Liver (tissue), 9 donors: Measurements from ENCODE around the gene CHRD. TPM values are rescaled to one million over a fixed set of nuclear protein-coding genes. Genes with fewer than 3 reads are reported as not detected.

Experiments used
- DNase-seq: peaks from one replicate; pipeline ENCODE4 v3.0.0-alpha.2; 2017; ENCODE audit warnings: low spot score
- H3K27ac ChIP-seq, 2 donors: one replicate each; pipeline ENCODE4 v1.7.0; 2013; ENCODE audit warnings: inconsistent platforms in 2 of 2, low read length in 2 of 2, control low read depth in 1 of 2, low read depth in 1 of 2, mild to moderate bottlenecking in 1 of 2
- H3K27me3 ChIP-seq, 4 donors: one replicate each; pipeline versions ENCODE4 v1.6.1 to v1.7.0; 2013; ENCODE audit warnings: low read length in 3 of 4, inconsistent platforms in 1 of 4, mild to moderate bottlenecking in 1 of 4, moderate library complexity in 1 of 4; ENCODE audit not compliant: control insufficient read depth in 4 of 4, insufficient read depth in 4 of 4
- H3K36me3 ChIP-seq, 4 donors: one replicate each; pipeline versions ENCODE4 v1.6.1 to v1.7.0; 2013; ENCODE audit warnings: low read length in 3 of 4, mild to moderate bottlenecking in 3 of 4, low read depth in 1 of 4, moderate library complexity in 1 of 4; ENCODE audit not compliant: control insufficient read depth in 4 of 4, insufficient read depth in 3 of 4
- H3K4me1 ChIP-seq, 4 donors: one replicate each; pipeline versions ENCODE4 v1.6.1 to v1.7.0; 2013; ENCODE audit warnings: low read length in 3 of 4, mild to moderate bottlenecking in 3 of 4, moderate library complexity in 1 of 4; ENCODE audit not compliant: control insufficient read depth in 4 of 4, insufficient read depth in 4 of 4
- H3K4me3 ChIP-seq, 3 donors: one replicate each; pipeline versions ENCODE4 v1.6.1 to v1.7.0; 2013; ENCODE audit warnings: low read length in 3 of 3, control low read depth in 1 of 3, low read depth in 1 of 3, mild to moderate bottlenecking in 1 of 3
- H3K9ac ChIP-seq, 2 donors: one replicate each; pipeline ENCODE4 v1.7.0; 2013; ENCODE audit warnings: low read length in 2 of 2, mild to moderate bottlenecking in 2 of 2, moderate library complexity in 2 of 2, control low read depth in 1 of 2, low read depth in 1 of 2
- H3K9me3 ChIP-seq, 4 donors: one replicate each; pipeline versions ENCODE4 v1.6.1 to v1.7.0; 2013; ENCODE audit warnings: low read length in 3 of 4; ENCODE audit not compliant: control insufficient read depth in 4 of 4
- ATF3 ChIP-seq: IDR thresholded peaks from 2 replicates; pipeline ENCODE4 v1.6.1; 2016; ENCODE audit warnings: antibody characterized with exemption
- EGR1 ChIP-seq, 2 donors: IDR thresholded peaks; 2 replicates each; pipeline ENCODE4 v1.6.1; 2016 to 2018; ENCODE audit warnings: antibody characterized with exemption in 2 of 2, low read depth in 2 of 2
- FOXA1 ChIP-seq: IDR thresholded peaks from 2 replicates; pipeline ENCODE4 v1.6.1; 2016; ENCODE audit warnings: antibody characterized with exemption
- FOXA2 ChIP-seq: IDR thresholded peaks from 2 replicates; pipeline ENCODE4 v1.6.1; 2016; ENCODE audit warnings: antibody characterized with exemption
- GABPA ChIP-seq, 2 donors: IDR thresholded peaks in 1 of 2; conservative IDR thresholded peaks in 1 of 2; 2 replicates each; pipeline ENCODE4 v1.6.1; 2016; ENCODE audit warnings: antibody characterized with exemption in 2 of 2, mild to moderate bottlenecking in 1 of 2, moderate library complexity in 1 of 2
- HNF4A ChIP-seq, 2 donors: conservative IDR thresholded peaks; 2 replicates each; pipeline ENCODE4 v1.6.1; 2016; ENCODE audit warnings: antibody characterized with exemption in 2 of 2, mild to moderate bottlenecking in 2 of 2
- HNF4G ChIP-seq: IDR thresholded peaks from 2 replicates; pipeline ENCODE4 v1.6.1; 2016; ENCODE audit warnings: antibody characterized with exemption
- JUND ChIP-seq, 2 donors: IDR thresholded peaks; 2 replicates each; pipeline ENCODE4 v1.6.1; 2016; ENCODE audit warnings: antibody characterized with exemption in 2 of 2
- MAX ChIP-seq: IDR thresholded peaks from 2 replicates; pipeline ENCODE4 v1.6.1; 2016; ENCODE audit warnings: antibody characterized with exemption
- NR2F2 ChIP-seq: IDR thresholded peaks from 2 replicates; pipeline ENCODE4 v1.6.1; 2016; ENCODE audit warnings: antibody characterized with exemption
- RAD21 ChIP-seq, 2 donors: IDR thresholded peaks; 2 replicates each; pipeline ENCODE4 v1.6.1; 2016; ENCODE audit warnings: antibody characterized with exemption in 2 of 2, mild to moderate bottlenecking in 2 of 2
- RXRA ChIP-seq, 2 donors: IDR thresholded peaks; 2 replicates each; pipeline ENCODE4 v1.6.1; 2017 to 2018; ENCODE audit warnings: antibody characterized with exemption in 2 of 2, mild to moderate bottlenecking in 1 of 2
- TAF1 ChIP-seq: conservative IDR thresholded peaks from 2 replicates; pipeline ENCODE4 v1.6.1; 2016; ENCODE audit warnings: antibody characterized with exemption, mild to moderate bottlenecking
- YY1 ChIP-seq: IDR thresholded peaks from 2 replicates; pipeline ENCODE4 v1.6.1; 2016; ENCODE audit warnings: antibody characterized with exemption, mild to moderate bottlenecking
- ZBTB33 ChIP-seq: IDR thresholded peaks from 2 replicates; pipeline ENCODE4 v1.6.1; 2016; ENCODE audit warnings: antibody characterized with exemption
- WGBS: extraction: QIAGEN DNeasy Blood & Tissue Kit; methylation state at CpG from one replicate; pipeline ENCODE4 v1.1.7; 2013; 5-methylcytosine and 5-hydroxymethylcytosine counted together
- polyA plus RNA-seq, 2 donors: library from polyadenylated mRNA; stranded (reverse) in 1 of 2; unstranded in 1 of 2; fragments of 200-250 nt in 1 of 2; fragments of >200 nt in 1 of 2; fragmentation: Nextera tagmentation in 1 of 2; extraction: Ambion mirVana in 1 of 2; gene quantifications; one replicate each; pipeline versions ENCODE4 v1.2.1 to v1.2.3, GENCODE V29; 2013 to 2015
- total RNA-seq, 2 donors: library from RNA; depleted of rRNA; stranded (reverse); fragments of >200 nt; gene quantifications; one replicate each; pipeline ENCODE4 v1.2.3, GENCODE V29; 2014
- TF ChIP-seq, protein P1 (sequence below): IDR thresholded peaks from 2 replicates; pipeline ENCODE4 v1.6.1; 2016; ENCODE audit warnings: antibody characterized with exemption, mild to moderate bottlenecking
- TF ChIP-seq, protein P2 (sequence below): fragments of 150-350 bp; IDR thresholded peaks from 2 replicates; pipeline ENCODE4 v1.5.1; 2017; ENCODE audit warnings: improper control_type of control experiment, low read depth, low read length; ENCODE audit not compliant: missing input control
- donor health status: healthy.
- donor health status: healthy.
- donor health status: healthy.
- donor health status: healthy.
- donor health status: healthy.

Gene CHRD
- total and polyA plus RNA-seq, 4 donors: 9.2 to 66.4 (median 34.9) TPM

DNA sequence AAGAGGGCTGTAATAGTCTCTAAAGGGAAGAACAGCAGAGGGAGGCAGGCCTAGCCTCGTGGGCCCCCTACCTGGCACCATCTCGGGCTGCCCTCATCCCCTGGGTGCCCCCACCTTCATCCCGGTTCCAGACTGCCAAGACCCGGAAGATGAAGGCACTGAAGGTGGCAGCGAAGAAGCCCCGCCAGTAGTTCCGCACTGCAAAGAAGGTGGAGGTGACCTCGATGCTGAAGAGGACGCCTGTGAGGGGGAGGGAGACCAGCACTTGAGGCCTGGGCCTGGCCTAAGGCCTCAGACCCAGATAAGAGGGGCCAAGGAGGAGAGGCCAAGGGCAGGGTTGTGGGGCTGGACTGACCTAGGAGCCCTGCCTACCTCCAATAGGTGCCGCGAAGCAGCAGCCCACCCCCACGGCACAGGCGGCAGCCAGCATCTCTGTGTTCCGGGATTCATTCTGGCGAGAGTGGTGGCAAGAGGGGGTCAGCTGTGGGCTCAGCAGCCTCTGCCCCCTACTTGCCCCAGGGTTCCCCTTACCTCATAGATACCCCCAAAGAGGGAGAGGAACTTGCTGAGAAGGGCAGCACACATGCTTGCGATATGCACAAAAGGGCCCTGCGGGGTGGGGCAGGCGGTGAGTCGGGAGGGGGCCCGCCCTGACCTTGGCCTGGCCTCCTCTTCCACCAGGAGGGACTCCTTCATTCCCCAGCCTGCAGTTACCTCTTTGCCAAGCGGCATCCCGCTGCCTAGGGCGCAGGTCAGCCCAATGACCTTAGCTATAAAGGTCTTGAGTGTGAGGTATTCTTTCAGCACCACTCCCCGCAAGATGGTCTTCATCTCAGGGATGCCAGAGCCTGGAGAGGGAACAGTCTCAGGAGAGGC is 22.4 kb upstream of the CHRD start:
- Histone ChIP-seq H3K9me3 (no peaks in the 10 kb centered on the region), H3K27me3 (no peaks in the 10 kb centered on the region), H3K27ac (no peak overlapping the region), H3K4me3 (no peak overlapping the region), H3K4me1 (peaks cover 1 to 16% (median 9%) of the 10 kb centered on the region in 4 donors), H3K9ac (no peak overlapping the region), H3K36me3 (no peaks in the 10 kb centered on the region)
- DNase-seq: no peak
- 94% methylated on average over 24 of the region's 24 CpGs for WGBS
- TF ChIP-seq YY1: no peak
- no peak for TF ChIP-seq JUND (IDR thresholded peaks at IDR 0.05)
- no peak for TF ChIP-seq FOXA2
- TF ChIP-seq, protein P1, sequence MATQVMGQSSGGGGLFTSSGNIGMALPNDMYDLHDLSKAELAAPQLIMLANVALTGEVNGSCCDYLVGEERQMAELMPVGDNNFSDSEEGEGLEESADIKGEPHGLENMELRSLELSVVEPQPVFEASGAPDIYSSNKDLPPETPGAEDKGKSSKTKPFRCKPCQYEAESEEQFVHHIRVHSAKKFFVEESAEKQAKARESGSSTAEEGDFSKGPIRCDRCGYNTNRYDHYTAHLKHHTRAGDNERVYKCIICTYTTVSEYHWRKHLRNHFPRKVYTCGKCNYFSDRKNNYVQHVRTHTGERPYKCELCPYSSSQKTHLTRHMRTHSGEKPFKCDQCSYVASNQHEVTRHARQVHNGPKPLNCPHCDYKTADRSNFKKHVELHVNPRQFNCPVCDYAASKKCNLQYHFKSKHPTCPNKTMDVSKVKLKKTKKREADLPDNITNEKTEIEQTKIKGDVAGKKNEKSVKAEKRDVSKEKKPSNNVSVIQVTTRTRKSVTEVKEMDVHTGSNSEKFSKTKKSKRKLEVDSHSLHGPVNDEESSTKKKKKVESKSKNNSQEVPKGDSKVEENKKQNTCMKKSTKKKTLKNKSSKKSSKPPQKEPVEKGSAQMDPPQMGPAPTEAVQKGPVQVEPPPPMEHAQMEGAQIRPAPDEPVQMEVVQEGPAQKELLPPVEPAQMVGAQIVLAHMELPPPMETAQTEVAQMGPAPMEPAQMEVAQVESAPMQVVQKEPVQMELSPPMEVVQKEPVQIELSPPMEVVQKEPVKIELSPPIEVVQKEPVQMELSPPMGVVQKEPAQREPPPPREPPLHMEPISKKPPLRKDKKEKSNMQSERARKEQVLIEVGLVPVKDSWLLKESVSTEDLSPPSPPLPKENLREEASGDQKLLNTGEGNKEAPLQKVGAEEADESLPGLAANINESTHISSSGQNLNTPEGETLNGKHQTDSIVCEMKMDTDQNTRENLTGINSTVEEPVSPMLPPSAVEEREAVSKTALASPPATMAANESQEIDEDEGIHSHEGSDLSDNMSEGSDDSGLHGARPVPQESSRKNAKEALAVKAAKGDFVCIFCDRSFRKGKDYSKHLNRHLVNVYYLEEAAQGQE: no peak
- no peak for TF ChIP-seq RAD21 (IDR thresholded peaks at IDR 0.05)
- no peak for TF ChIP-seq NR2F2
- no peak for TF ChIP-seq ZBTB33
- no peak for TF ChIP-seq EGR1 (IDR thresholded peaks at IDR 0.05; ENCODE audit: low read depth in 2 of 2)
- TF ChIP-seq, protein P2, sequence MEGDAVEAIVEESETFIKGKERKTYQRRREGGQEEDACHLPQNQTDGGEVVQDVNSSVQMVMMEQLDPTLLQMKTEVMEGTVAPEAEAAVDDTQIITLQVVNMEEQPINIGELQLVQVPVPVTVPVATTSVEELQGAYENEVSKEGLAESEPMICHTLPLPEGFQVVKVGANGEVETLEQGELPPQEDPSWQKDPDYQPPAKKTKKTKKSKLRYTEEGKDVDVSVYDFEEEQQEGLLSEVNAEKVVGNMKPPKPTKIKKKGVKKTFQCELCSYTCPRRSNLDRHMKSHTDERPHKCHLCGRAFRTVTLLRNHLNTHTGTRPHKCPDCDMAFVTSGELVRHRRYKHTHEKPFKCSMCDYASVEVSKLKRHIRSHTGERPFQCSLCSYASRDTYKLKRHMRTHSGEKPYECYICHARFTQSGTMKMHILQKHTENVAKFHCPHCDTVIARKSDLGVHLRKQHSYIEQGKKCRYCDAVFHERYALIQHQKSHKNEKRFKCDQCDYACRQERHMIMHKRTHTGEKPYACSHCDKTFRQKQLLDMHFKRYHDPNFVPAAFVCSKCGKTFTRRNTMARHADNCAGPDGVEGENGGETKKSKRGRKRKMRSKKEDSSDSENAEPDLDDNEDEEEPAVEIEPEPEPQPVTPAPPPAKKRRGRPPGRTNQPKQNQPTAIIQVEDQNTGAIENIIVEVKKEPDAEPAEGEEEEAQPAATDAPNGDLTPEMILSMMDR: no peak
- no peak for TF ChIP-seq RXRA (IDR thresholded peaks at IDR 0.05)
- no peak for TF ChIP-seq HNF4A (conservative IDR thresholded peaks at IDR 0.05)
- TF ChIP-seq FOXA1: no peak
- no peak for TF ChIP-seq ATF3
- TF ChIP-seq GABPA (IDR thresholded peaks at IDR 0.05 in 1 of 2, conservative IDR thresholded peaks at IDR 0.05 in 1 of 2): no peak
- no peak for TF ChIP-seq MAX
- TF ChIP-seq TAF1: no peak
- no peak for TF ChIP-seq HNF4G
